ENCODE results near the gene CSF1.

- TF ChIP-seq CTCF (IDR thresholded peaks at IDR 0.05 in 8 of 11, conservative IDR thresholded peaks at IDR 0.05 in 3 of 11) (no peak), POLR2AphosphoS5 (IDR thresholded peaks at IDR 0.05) (no peak)
Measured at GRCh38 chr1:109950038-109950437, 39.4 kb downstream of the CSF1 start.
